Choroid plexus epithelial cell (primary cell): ENCODE results near the gene SSNA1.

ENCODE experiments used
- DNase-seq: peaks from one replicate; pipeline ENCODE4 v3.0.0-alpha.2; 2010; ENCODE audit warnings: low read depth
- H3K4me3 ChIP-seq: 2 replicates; pipeline ENCODE4 v1.5.1; 2011; ENCODE audit warnings: low read depth, mild to moderate bottlenecking, control low read depth, low read length, moderate library complexity
- TF ChIP-seq, protein P1 (sequence below): conservative IDR thresholded peaks from 2 replicates; pipeline ENCODE4 v1.5.1; 2011; ENCODE audit warnings: low read depth, mild to moderate bottlenecking, control low read depth, inconsistent platforms, low read length, moderate library complexity

Gene SSNA1

DNA sequence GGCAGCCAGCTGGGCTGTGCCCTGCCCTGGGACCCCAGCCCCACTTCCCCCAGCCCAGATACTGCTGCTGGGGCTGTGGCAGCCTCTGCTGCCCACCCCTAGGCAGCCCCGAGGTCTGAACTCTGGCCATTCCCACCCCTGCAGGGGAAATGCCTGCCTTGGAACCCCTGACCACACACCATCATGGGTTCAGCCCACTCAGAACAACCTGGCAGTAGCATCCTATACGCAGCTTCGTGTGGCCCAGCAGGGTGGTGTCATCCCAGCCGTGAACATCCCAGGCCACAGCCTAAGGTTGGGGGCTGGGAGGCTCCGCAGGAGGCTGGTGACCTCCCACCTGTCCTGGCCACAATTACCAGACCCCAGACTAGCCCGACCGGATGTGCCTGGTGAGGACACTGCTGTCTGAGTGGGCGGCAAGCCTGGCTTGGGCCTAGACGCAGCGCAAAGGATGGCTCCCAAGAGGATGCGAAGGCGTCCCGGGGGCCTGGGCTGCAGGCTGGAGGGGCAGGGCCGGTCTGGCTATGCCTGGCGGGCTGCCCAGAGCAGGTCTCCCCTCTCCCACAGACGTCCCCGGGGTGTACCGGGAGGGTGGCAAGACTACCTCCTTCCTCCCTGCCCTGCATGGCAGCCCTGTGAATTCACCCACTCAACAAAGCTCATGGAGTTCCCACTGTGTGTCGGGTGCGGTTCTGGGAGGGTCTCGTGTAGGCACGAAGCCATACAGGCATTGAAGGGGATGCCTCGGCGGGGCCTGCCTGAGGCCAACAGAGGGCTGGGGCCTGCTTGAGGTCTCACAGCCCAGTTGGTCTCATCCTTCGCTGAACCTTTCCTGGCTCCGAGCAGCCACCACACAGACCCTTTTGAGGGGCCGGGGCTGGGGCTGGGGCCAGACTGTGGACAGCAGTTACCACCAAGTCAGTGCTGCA, 40.8 kb downstream of the SSNA1 start:
- H3K4me3 ChIP-seq, result no peak overlapping the region
- DNase-seq, result no peak
- TF ChIP-seq, protein P1, sequence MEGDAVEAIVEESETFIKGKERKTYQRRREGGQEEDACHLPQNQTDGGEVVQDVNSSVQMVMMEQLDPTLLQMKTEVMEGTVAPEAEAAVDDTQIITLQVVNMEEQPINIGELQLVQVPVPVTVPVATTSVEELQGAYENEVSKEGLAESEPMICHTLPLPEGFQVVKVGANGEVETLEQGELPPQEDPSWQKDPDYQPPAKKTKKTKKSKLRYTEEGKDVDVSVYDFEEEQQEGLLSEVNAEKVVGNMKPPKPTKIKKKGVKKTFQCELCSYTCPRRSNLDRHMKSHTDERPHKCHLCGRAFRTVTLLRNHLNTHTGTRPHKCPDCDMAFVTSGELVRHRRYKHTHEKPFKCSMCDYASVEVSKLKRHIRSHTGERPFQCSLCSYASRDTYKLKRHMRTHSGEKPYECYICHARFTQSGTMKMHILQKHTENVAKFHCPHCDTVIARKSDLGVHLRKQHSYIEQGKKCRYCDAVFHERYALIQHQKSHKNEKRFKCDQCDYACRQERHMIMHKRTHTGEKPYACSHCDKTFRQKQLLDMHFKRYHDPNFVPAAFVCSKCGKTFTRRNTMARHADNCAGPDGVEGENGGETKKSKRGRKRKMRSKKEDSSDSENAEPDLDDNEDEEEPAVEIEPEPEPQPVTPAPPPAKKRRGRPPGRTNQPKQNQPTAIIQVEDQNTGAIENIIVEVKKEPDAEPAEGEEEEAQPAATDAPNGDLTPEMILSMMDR, result no peak

DNA sequence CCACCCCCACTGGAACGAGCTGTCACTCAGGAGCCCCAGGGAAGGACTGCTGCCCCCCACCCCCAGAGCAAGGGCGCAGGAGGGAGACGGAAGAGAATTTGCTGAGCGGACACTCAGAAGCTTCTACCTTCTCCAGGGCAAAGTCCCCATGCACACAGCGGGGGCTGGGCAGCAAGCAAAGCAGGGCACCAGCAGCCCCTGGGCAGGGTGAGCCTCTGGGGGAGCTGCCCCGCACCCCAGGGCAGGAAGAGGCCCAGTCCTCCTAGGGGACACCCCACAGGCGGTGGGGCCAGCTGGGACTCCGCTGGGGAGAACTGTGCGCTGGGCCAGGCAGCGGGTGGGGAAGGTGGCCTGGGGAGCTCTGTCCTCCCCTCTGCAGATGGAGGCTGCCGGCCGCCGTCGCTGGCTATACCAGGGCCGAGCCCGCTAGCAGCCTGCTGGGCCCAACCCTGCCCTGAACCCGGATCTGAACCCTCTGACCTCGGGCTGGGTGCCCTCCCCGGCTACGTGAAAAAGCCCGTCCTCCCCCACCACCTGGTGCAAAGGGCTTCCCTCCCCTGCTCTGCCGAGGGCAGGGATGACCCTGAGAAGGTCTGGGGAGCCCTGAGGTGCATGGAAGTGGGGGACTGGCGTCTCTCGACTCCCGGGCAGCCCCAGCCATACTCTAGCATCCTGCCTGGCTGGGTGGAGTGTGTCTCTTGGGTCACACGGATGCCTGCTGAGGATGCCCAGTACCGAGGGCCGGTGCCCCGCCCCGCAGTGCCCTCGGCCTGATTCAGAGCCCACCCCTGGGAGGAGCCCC, 41.6 kb downstream of the SSNA1 start:
- no peak overlapping the region for H3K4me3 ChIP-seq
- DNase-seq, result no peak
- TF ChIP-seq, protein P1, result no peak

DNA sequence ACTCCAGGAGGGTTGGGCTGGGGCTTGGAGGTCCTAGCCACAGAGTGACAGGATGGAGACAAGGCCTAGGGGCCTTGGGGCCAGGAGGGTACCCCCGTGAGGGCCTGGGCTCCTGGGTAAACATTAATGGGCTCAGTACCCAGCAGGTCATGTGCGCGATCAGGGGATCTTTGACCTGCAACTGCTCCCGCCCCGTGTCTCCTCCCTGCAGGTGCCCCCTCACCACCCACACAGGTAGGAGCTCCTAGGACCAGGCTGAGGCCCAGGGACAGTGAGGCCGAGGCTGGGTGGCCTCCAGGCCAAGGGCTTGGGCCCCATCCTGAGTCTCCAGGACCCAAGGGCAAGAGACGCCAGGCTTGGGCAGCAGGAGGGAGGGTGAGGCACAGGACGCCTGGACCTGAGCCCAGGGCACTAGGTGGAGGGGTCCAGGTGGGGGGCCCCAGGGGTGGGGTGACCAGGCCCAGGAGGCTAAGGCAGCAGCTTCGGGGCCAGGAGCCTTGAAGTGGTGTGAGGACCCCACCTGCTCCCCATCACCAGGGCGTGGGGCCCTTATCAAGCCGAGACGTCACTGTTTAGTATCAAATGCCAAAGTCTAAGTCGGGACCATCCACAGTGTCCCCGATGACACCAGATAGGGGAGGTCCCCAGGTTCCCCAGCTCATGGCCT, 42.4 kb downstream of the SSNA1 start, which contains the start of gene SLC34A3:
Gene SLC34A3 (plus strand): TSS at position 197 of the 667 bp plus-strand sequence. CDS start 802 bp downstream, outside the sequence.
- no peak within 1 kb of the TSS for H3K4me3 ChIP-seq
- TF ChIP-seq, protein P1, result no peak
- DNase-seq, result no peak

DNA sequence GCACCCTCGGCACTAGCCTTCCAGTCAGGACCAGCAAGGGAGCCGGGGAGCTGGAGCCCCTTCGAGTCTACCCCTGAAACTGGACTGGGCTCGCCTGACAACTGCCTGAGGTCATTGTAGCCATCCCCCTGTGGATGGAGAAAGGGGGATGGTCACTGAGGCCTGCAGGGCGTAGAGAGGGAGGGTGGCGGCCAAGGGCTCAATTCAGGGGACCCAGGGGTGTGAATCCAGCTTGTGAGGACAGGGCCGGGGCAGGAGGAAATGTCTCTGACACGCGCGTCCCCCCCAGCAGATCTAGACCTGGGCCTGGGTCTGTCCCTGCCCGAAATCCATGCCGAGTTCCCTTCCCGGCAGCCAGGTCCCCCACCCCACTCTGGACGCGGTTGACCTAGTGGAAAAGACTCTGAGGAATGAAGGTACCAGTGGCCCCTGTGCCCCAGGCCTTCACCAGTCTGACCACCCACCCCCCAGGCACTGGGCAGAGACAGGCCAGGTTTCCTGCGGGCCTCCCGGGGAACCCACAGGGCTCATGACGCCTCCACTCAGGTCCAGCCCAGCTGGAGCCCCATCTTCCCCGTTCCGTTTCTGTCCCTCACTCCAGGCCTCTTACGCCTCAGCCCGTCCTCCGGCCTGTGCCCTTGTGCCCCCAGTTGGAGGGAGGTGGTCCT, 43.0 kb downstream of the SSNA1 start:
- no peak overlapping the region for H3K4me3 ChIP-seq
- DNase-seq, result no peak
- TF ChIP-seq, protein P1, result no peak

- TF ChIP-seq, protein P1, result no peak
- DNase-seq, result no peak
- no peak overlapping the region for H3K4me3 ChIP-seq
Measured at GRCh38 chr9:137232101-137232500, 43.6 kb downstream of the SSNA1 start.

GRCh38 chr9:137232510-137232909, 44.0 kb downstream of the SSNA1 start:
- DNase-seq, result no peak
- TF ChIP-seq, protein P1, result no peak
- H3K4me3 ChIP-seq, result no peak overlapping the region
